IMR-90 (cell line): ENCODE results near the gene SINHCAF. TPM values are rescaled to one million over a fixed set of nuclear protein-coding genes. Genes with fewer than 3 reads are reported as not detected.

Experiments
- ATAC-seq: fragments of 200-7000 bp; cut with Tn5 transposase; 2 replicates; pipeline ENCODE4 v1.9.1; 2020; ENCODE audit warnings: low read depth, mild to moderate bottlenecking, moderate library complexity
- BruUV-seq: library from RNA; stranded (reverse); fragments of 400-500 nt; replicated peaks from 2 replicates; lab custom pipeline; 2021; lab: Mats Ljungman, UMichigan
- CTCF ChIA-PET: fragments of 300-600 bp; formaldehyde crosslinking; extraction: SDS; loops from one replicate; lab custom pipeline; 2021; ENCODE audit warnings: antibody characterized with exemption; lab: Yijun Ruan, JAX
- POLR2A ChIA-PET: fragments of 300-600 bp; sonication (Branson Sonifier 250); formaldehyde crosslinking; loops from one replicate; lab custom pipeline; 2022; ENCODE audit warnings: antibody characterized with exemption; ENCODE audit not compliant: unreplicated experiment; lab: Charles Lee
- DNase-seq: peaks from one replicate; pipeline ENCODE4 v3.0.0; 2013
- H2AFZ ChIP-seq: replicated peaks from 2 replicates; pipeline ENCODE3; 2013; ENCODE audit warnings: low read length, mild to moderate bottlenecking; ENCODE audit not compliant: poor library complexity
- H2AK5ac ChIP-seq: 2 replicates; pipeline ENCODE4 v1.6.1; 2013; ENCODE audit warnings: low read depth, low read length, inconsistent platforms
- H2AK9ac ChIP-seq: replicated peaks from 2 replicates; pipeline ENCODE3; 2013; ENCODE audit warnings: mild to moderate bottlenecking, low read depth, low read length, moderate library complexity; ENCODE audit not compliant: poor library complexity
- H2BK120ac ChIP-seq: 2 replicates; pipeline ENCODE4 v1.6.1; 2013; ENCODE audit warnings: low read depth, low read length, inconsistent platforms
- H2BK15ac ChIP-seq: 3 replicates; pipeline ENCODE4 v1.6.1; 2013; ENCODE audit warnings: low read depth, low read length, inconsistent platforms
- H2BK20ac ChIP-seq: 2 replicates; pipeline ENCODE4 v1.6.1; 2013; ENCODE audit warnings: low read depth, mild to moderate bottlenecking, inconsistent platforms, low read length, moderate library complexity
- H2BK5ac ChIP-seq: 2 replicates; pipeline ENCODE4 v1.6.1; 2013; ENCODE audit warnings: mild to moderate bottlenecking, low read depth, low read length, inconsistent platforms; ENCODE audit not compliant: poor library complexity, severe bottlenecking
- H3K14ac ChIP-seq: replicated peaks from 2 replicates; pipeline ENCODE4 v1.6.1; 2013; ENCODE audit warnings: low read depth, low read length, inconsistent platforms
- H3K18ac ChIP-seq: 2 replicates; pipeline ENCODE4 v1.6.1; 2013; ENCODE audit warnings: low read depth, low read length, control low read depth
- H3K23ac ChIP-seq: 2 replicates; pipeline ENCODE4 v1.6.1; 2013; ENCODE audit warnings: low read depth, low read length, inconsistent platforms
- H3K27ac ChIP-seq: 2 replicates; pipeline ENCODE4 v1.5.1; 2013; ENCODE audit warnings: mild to moderate bottlenecking, control low read depth, low read length; ENCODE audit not compliant: insufficient read depth
- H3K27me3 ChIP-seq: 2 replicates; pipeline ENCODE4 v1.6.1; 2013; ENCODE audit warnings: low read length; ENCODE audit not compliant: control insufficient read depth, insufficient read depth
- H3K36me3 ChIP-seq: 2 replicates; pipeline ENCODE4 v1.6.1; 2013; ENCODE audit warnings: low read length, mixed read lengths; ENCODE audit not compliant: control insufficient read depth, insufficient read depth
- H3K4ac ChIP-seq: 2 replicates; pipeline ENCODE4 v1.6.1; 2013; ENCODE audit warnings: low read depth, low read length, inconsistent platforms
- H3K4me1 ChIP-seq: 2 replicates; pipeline ENCODE4 v1.6.1; 2013; ENCODE audit warnings: low read length, mixed read lengths; ENCODE audit not compliant: control insufficient read depth, insufficient read depth
- H3K4me2 ChIP-seq: 2 replicates; pipeline ENCODE4 v1.6.1; 2013; ENCODE audit warnings: low read depth, mild to moderate bottlenecking, control low read depth, low read length, moderate library complexity
- H3K4me3 ChIP-seq: 2 replicates; pipeline ENCODE4 v1.5.1; 2013; ENCODE audit warnings: low read depth, mild to moderate bottlenecking, control low read depth, low read length, moderate library complexity; ENCODE audit not compliant: insufficient read depth
- H3K56ac ChIP-seq: 2 replicates; pipeline ENCODE4 v1.6.1; 2013; ENCODE audit warnings: low read length, inconsistent platforms; ENCODE audit not compliant: insufficient read depth; ENCODE audit errors: extremely low read depth
- H3K79me1 ChIP-seq, 2 experiments: 2 replicates each; pipeline ENCODE4 v1.6.1; 2013; ENCODE audit warnings: low read length in 2 of 2, inconsistent platforms in 1 of 2, low read depth in 1 of 2
- H3K9ac ChIP-seq: 2 replicates; pipeline ENCODE4 v1.6.1; 2013; ENCODE audit warnings: low read depth, low read length, control low read depth
- H3K9me1 ChIP-seq: 2 replicates; pipeline ENCODE4 v1.6.1; 2013; ENCODE audit warnings: low read length, inconsistent platforms; ENCODE audit not compliant: insufficient read depth
- H3K9me3 ChIP-seq: 2 replicates; pipeline ENCODE4 v1.6.1; 2013; ENCODE audit warnings: low read length; ENCODE audit not compliant: control insufficient read depth, insufficient read depth
- H4K20me1 ChIP-seq: 2 replicates; pipeline ENCODE4 v1.6.1; 2013; ENCODE audit warnings: low read length, inconsistent platforms; ENCODE audit not compliant: insufficient read depth
- H4K5ac ChIP-seq: 2 replicates; pipeline ENCODE4 v1.6.1; 2013; ENCODE audit warnings: mild to moderate bottlenecking, low read depth, low read length, control low read depth
- H4K8ac ChIP-seq, 2 experiments: 2 replicates each; pipeline ENCODE4 v1.6.1; 2013; ENCODE audit warnings: low read depth in 2 of 2, low read length in 2 of 2, control low read depth in 1 of 2, inconsistent platforms in 1 of 2
- H4K91ac ChIP-seq: 2 replicates; pipeline ENCODE4 v1.6.1; 2013; ENCODE audit warnings: low read depth, low read length, inconsistent platforms; ENCODE audit not compliant: insufficient read depth
- BHLHE40 ChIP-seq: fragments of 150-350 bp; IDR thresholded peaks from 2 replicates; pipeline ENCODE4 v1.6.1; 2016; ENCODE audit warnings: mild to moderate bottlenecking, low read depth, low read length
- CTCF ChIP-seq: conservative IDR thresholded peaks from 2 replicates; pipeline ENCODE4 v1.5.1; 2012; ENCODE audit warnings: mild to moderate bottlenecking, low read depth, low read length, improper control_type of control experiment
- MAFK ChIP-seq: IDR thresholded peaks from 2 replicates; pipeline ENCODE4 v1.6.1; 2012; ENCODE audit warnings: low read depth, low read length, improper control_type of control experiment
- MAZ ChIP-seq: IDR thresholded peaks from 2 replicates; pipeline ENCODE4 v1.6.1; 2012; ENCODE audit warnings: low read depth, mild to moderate bottlenecking, low read length, improper control_type of control experiment, moderate library complexity, borderline replicate concordance
- NFE2L2 ChIP-seq: fragments of 150-350 bp; IDR thresholded peaks from 2 replicates; pipeline ENCODE4 v1.6.1; 2016; ENCODE audit warnings: low read depth, mild to moderate bottlenecking, low read length
- RAD21 ChIP-seq: IDR thresholded peaks from 2 replicates; pipeline ENCODE4 v1.6.1; 2012; ENCODE audit warnings: low read length, improper control_type of control experiment
- RFX5 ChIP-seq: IDR thresholded peaks from 2 replicates; pipeline ENCODE4 v1.8.0; 2012; ENCODE audit warnings: low read depth, mild to moderate bottlenecking, low read length, moderate library complexity
- SMC3 ChIP-seq: fragments of 150-350 bp; IDR thresholded peaks from 2 replicates; pipeline ENCODE4 v1.6.1; 2016; ENCODE audit warnings: low read depth, mild to moderate bottlenecking, antibody characterized with exemption, low read length, moderate library complexity
- USF2 ChIP-seq: fragments of 150-350 bp; IDR thresholded peaks from 2 replicates; pipeline ENCODE4 v1.6.1; 2017; ENCODE audit warnings: mild to moderate bottlenecking, antibody characterized with exemption, low read length, low read depth
- WGBS, 2 experiments: methylation state at CpG; one replicate each; pipeline versions ENCODE4 v1.1.5 to v1.1.7; 2013; ENCODE audit warnings: missing lambda C conversion rate in 2 of 2; ENCODE audit not compliant: insufficient read length in 1 of 2; ENCODE audit errors: extremely low coverage in 2 of 2; 5-methylcytosine and 5-hydroxymethylcytosine counted together
- dilution Hi-C: fragments of 300-500 bp; cut with HindIII; formaldehyde crosslinking; loops from one replicate; pipeline ENCODE4 v1.14.3; 2018; ENCODE audit warnings: low sequenced_read_pairs; ENCODE audit not compliant: unreplicated experiment
- in situ Hi-C: fragments of 300-500 bp; cut with MboI; formaldehyde crosslinking; loops from 3 replicates; pipeline ENCODE4 v1.14.3; 2019; ENCODE audit warnings: low sequenced_read_pairs, inconsistent platforms, mixed read lengths
- intact Hi-C: fragments of 100-400 bp; cut with micrococcal nuclease; formaldehyde crosslinking; loops from 2 replicates; pipeline ENCODE4 v1.10.0; 2022
- polyA plus RNA-seq, 3 experiments: library from polyadenylated mRNA; depleted of rRNA; stranded (reverse); fragments of >200 nt; gene quantifications; 2 replicates each; pipeline ENCODE4 v1.2.3, GENCODE V29; 2012; ENCODE audit warnings: low replicate concordance in 1 of 3
- total RNA-seq: library from RNA; depleted of rRNA; stranded (reverse); fragments of >200 nt; gene quantifications from 2 replicates; pipeline ENCODE4 v1.2.3, GENCODE V29; 2012

SINHCAF gene
- total and polyA plus RNA-seq, 2 of the 4 experiments (the other 2 are of a cell fraction) = 21.6 to 30.8 TPM

- CTCF ChIA-PET = no interaction called here
- no peak for DNase-seq
- H3K4me1 ChIP-seq = no peaks in the 10 kb centered on the region
These were observed 28.1 kb upstream of the SINHCAF start for GRCh38 chr12:31353750-31354708.

More at GRCh38 chr12:31353750-31354708, 28.1 kb upstream of the SINHCAF start:
- no peaks in the 10 kb centered on the region for H3K9me1 ChIP-seq
- no peaks in the 10 kb centered on the region for H3K36me3 ChIP-seq
- no peak overlapping the region for H3K18ac ChIP-seq
- ATAC-seq = no peak
- 80% methylated on average over 1 of the region's 12 CpGs; no CpG with 5 or more reads in 1 of the 2 experiments for WGBS, 2 experiments
- no peak overlapping the region for H2BK20ac ChIP-seq
- no peak overlapping the region for H4K91ac ChIP-seq
- no peak overlapping the region for H2BK15ac ChIP-seq
- H3K4me2 ChIP-seq = no peak overlapping the region
- H2BK120ac ChIP-seq = no peak overlapping the region
- POLR2A ChIA-PET = no interaction called here
- H4K8ac ChIP-seq = no peak overlapping the region
- no peak overlapping the region for H3K27ac ChIP-seq
- no peak overlapping the region for H3K23ac ChIP-seq
- no peaks in the 10 kb centered on the region for H4K20me1 ChIP-seq
- H3K4me3 ChIP-seq = no peak overlapping the region
- H2AK9ac ChIP-seq = no peak overlapping the region
- H2AFZ ChIP-seq = no peak overlapping the region
- peaks cover 10% of the 10 kb centered on the region for H3K27me3 ChIP-seq
- no peak overlapping the region for H3K56ac ChIP-seq
- H3K4ac ChIP-seq = no peak overlapping the region
- in situ Hi-C loops = no loop called here
- intact Hi-C loops = no loop called here
- TF ChIP-seq BHLHE40 (no peak), MAZ (no peak), CTCF (no peak), SMC3 (no peak), USF2 (no peak), NFE2L2 (no peak), RFX5 (no peak), MAFK (no peak), RAD21 (no peak)
- no peak overlapping the region for H2AK5ac ChIP-seq
- no peaks in the 10 kb centered on the region for H3K79me1 ChIP-seq
- H4K5ac ChIP-seq = no peak overlapping the region
- H3K14ac ChIP-seq = no peak overlapping the region
- dilution Hi-C loops = no loop called here
- BruUV-seq = no TSS peak
- no peaks in the 10 kb centered on the region for H3K9me3 ChIP-seq
- H2BK5ac ChIP-seq = no peak overlapping the region
- H3K9ac ChIP-seq = no peak overlapping the region
